NCI-H1048 (cell line): ENCODE data around the gene KLHDC2.
"Not testable (repeated sequence)": the region's sequence is repeated elsewhere in the genome, so short reads cannot be mapped to it uniquely, and the experiment has no call there.

Experiments
- DNase-seq: peaks from one replicate; lab custom pipeline; 2025; lab: John Stamatoyannopoulos, UW

KLHDC2 gene

GRCh38 chr14:49781040-49781439, 13.1 kb downstream of the KLHDC2 start:
- DNase-seq = not testable (repeated sequence)

GRCh38 chr14:49783394-49784014, 15.6 kb downstream of the KLHDC2 start:
- DNase-seq = no peak

GRCh38 chr14:49786315-49786714, 18.4 kb downstream of the KLHDC2 start:
- DNase-seq = no peak

- no peak for DNase-seq
Observed at GRCh38 chr14:49792618-49793017, 24.7 kb downstream of the KLHDC2 start.

- DNase-seq = no peak
Observed at GRCh38 chr14:49796025-49796424, 28.1 kb downstream of the KLHDC2 start.

GRCh38 chr14:49808780-49809179, 40.8 kb downstream of the KLHDC2 start:
- no peak for DNase-seq

- DNase-seq = not testable (repeated sequence)
Observed at GRCh38 chr14:49816118-49816517, 48.2 kb downstream of the KLHDC2 start.

- DNase-seq = no peak
Observed at GRCh38 chr14:49816844-49817243, 48.9 kb downstream of the KLHDC2 start.

- no peak for DNase-seq
Observed at GRCh38 chr14:49820176-49820575, 52.2 kb downstream of the KLHDC2 start.

- no peak for DNase-seq
Observed at GRCh38 chr14:49828640-49829039, 60.7 kb downstream of the KLHDC2 start.
